Stimulated activated CD8-positive, alpha-beta memory T cell treated with anti-CD3 and anti-CD28 coated beads, Interleukin-4, amount 100 ng/mL, for 4 hours (primary cell): ENCODE data around the gene LIPJ.
A peak's percentile ranks its signal among the peaks of the same experiment; 100 is the strongest.

Experiments
- DNase-seq, 2 donors: peaks; one replicate each; pipeline ENCODE4 v3.0.0-alpha.2; 2020; ENCODE audit warnings: low read depth in 2 of 2, low spot score in 1 of 2

Gene LIPJ

GRCh38 chr10:88586462-88586861 is at the start of gene LIPJ:
TSS of gene LIPJ (plus strand) at chr10:88586762. CDS start at chr10:88590688, 3,926 bp downstream.
- no peak for DNase-seq

DNA sequence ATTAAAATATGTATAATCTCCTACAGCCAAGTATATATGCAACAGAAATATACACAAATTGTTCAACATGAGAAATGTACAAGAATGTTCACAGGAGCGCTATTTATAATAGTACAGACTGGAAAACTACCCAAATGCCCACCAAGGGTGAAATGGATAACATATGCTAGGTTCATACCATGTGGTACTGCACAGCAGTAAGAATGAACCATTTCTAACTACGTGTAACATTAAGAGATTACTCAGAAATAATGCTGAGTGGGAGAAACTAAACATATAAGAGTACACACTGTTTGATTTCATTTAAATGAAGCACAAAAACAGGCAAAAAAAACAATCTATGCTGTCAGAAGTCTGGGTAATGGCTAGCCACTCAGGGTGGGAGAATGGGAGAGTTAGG is 49.2 kb upstream of the LIPJ start:
- no peak for DNase-seq

GRCh38 chr10:88538048-88538447 is 48.5 kb upstream of the LIPJ start:
- no peak for DNase-seq

DNA sequence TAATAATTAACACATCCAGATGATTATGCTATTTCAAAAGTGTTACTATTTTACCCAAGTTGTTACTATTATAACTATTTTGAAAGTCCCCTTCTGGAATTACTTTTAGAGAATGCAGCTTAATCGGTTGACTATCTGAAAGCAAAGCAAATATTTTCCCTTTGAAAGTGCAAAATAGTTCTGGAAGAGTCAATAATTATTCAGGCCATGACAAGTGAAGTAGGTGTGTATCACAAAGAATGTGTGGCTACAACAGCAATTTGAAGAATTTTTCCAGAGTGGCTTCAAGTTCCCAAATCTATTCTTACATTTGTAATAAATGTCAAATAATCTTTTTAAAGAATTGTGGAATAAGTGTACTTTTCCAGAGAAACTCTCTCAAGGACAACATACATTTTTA is 46.2 kb upstream of the LIPJ start:
- DNase-seq, result no peak

DNA sequence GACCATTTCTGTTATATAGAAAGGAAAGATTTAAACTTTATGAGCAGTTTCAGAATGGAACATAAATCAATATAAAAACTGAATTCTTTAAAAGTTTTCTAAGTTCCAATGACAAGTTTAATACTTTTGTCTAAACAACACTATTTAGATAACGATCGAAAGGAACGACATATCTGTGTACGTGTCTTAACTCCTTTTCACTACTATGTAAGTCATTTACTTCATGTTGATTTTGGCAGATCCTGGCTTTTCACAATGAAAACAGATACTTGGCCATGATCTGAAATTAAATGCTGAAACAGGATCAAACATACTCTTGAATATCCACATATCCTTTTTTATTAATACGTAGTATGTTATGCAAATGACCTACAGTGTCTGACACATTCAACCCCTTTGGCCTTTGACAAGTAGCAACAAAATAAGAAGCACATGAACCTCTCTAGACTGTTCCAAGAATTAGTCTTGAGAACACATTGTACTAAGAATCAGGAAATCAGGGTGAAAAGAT is 45.4 kb upstream of the LIPJ start:
- no peak for DNase-seq

GRCh38 chr10:88542522-88542921 is 44.0 kb upstream of the LIPJ start:
- DNase-seq, result no peak

GRCh38 chr10:88544140-88544870 is 42.3 kb upstream of the LIPJ start:
- no peak for DNase-seq

- no peak for DNase-seq
These were observed 41.2 kb upstream of the LIPJ start for GRCh38 chr10:88545359-88545758.

DNA sequence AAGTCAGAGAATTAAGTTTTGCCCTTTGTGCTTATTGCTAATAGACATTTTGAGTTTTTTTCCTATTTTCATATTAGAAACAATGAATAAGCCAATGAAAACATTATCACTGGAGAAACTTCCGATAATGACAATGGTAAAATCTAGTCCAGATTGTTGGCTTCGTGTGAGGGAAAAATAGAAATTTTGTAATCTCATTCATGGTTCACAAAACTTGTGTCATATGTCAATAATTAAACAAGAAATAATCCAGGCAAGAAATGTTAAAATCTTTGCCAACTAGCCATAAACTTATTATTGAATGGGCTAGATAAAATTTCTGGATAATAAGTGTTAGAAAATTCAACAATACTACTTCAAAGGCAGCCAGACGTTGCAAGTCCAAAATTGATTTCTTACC is 40.1 kb upstream of the LIPJ start:
- DNase-seq, result no peak

GRCh38 chr10:88551246-88551645 is 35.3 kb upstream of the LIPJ start:
- DNase-seq, result no peak

GRCh38 chr10:88553116-88553752 is 33.3 kb upstream of the LIPJ start:
- DNase-seq, result no peak

DNA sequence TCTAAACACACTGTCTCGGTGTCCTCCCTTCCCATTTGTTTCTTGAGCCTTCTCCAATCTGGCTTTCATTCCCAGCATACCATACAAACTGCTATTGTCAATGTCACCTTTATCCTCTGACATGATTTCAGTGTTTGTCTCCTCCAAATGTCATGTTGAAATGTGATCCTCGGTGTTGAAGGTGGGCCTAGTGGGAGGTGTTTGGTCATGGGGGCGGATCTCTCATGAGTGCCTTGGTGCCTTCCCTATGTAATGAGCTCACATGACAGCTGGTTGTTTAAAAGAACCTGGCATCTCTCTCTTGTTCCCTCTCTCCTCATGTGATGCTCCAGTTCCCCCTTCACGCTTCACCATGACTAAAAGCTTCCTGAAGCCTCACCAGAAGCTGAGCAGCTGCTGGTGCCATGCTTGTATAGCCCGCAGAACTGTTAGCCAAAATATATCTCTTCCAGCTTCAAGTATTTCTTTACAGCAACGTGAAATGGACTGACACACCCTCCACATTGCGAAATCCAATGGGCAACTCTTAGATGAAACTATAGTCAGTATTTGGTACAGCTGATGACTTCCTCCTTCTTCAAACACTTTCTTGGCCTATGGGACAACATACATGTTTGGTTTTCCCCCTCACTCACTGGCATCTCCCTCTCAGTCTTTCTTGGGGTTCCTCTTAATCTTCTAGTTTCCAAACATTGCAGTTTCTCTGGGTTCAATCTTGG is 31.2 kb upstream of the LIPJ start:
- no peak for DNase-seq

- no peak for DNase-seq
These were observed 29.3 kb upstream of the LIPJ start for GRCh38 chr10:88557256-88557655.

DNA sequence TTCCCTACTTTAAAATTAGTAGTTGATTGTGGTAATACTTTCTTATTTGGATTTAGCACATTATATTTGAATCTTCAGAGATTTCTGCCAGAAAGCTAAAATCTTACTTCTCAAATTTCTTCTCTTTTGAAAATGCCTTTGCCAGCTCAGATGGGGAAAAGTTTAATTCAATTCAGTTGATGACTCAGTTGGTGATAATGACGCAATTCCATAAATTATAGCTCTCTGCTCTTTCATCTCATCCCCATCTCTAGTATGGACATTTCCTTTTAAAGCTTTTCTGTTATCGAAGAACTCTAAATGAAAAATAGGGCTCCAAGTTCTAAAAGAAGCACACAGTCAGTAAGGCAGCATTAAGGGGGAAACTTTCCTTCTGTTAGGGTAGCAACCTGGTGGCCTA is 28.9 kb upstream of the LIPJ start:
- no peak for DNase-seq

DNA sequence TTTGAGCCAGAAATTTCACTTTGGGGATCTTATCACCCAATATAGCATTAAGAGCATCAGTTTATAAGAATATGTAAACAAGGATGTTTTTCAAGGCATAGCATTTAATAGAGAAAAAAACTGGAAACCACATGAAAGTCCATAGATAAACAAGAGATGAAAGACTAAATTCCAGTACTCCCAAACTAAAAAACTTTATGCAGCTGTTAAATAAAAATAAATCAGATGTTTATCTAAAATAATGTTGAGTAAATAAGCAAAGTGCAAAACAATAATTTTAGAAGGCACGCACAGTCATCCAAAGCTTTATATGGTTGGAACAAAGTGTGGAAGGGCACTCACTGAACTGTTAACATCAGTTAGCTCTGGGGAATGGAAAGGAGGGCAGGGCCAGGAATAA is 24.4 kb upstream of the LIPJ start:
- no peak for DNase-seq

DNA sequence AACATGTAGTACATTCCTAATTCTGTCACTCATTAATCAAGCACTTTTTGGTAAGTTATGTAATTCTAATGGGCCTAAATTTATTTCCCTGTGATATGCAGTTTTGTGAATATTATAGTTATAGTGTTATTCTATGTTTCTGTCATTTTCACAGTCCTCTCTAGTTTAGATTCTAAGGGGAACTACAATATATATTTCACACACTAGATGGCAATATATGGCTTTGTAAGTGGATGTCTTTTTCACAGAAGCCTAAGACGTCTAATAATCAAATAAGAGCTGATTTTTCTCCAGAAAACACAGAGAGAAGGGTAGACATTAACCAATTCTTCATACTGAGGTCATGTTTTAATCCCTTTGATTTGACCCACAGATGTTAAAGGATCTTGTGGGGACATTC is 21.5 kb upstream of the LIPJ start:
- no peak for DNase-seq

DNA sequence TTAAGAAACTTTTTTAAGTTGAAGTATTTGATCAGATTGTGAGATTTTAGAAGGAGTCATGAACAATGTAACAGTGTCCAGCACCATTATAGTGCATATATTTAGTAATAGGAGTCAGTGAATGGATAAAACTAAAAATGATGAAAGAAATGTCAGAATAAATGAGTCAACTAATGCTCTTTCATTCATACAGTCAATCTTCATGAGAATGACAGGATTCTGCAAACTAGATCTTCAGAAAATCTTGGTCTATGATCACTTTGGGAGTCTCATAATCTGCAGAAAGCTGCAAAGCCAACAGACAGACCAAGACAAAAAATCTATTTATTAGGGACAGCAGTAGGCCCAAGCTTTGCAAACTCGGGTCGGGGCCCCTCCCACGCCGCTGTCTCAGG is 4.2 kb upstream of the LIPJ start:
- DNase-seq, result no peak

GRCh38 chr10:88582806-88583583 is 3.6 kb upstream of the LIPJ start, which contains the start of gene RNLS:
TSS of gene RNLS (minus strand) at chr10:88583318.
- DNase-seq, result peak; percentile 25 to 48

DNA sequence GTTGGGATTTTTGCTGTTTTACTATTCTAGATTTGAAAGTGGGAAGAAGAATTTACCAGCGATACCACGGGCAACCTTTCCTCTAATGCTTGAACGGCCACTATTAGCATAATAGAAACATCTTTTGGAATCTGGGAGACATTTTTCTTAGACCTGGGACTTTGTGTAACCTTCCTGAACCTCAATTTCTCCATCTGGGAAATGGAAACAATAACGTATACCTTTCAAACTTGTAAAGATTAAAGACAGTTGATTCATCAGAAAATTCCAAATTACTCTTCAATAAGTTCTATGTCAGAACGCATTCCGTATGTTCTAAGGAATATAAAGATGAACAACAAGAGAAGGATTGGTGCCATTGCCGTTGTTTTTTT is 3.0 kb upstream of the LIPJ start:
- no peak for DNase-seq

- DNase-seq, result no peak
These were observed 5.8 kb downstream of the LIPJ start for GRCh38 chr10:88592381-88592780.

- DNase-seq, result no peak
These were observed 6.3 kb downstream of the LIPJ start for GRCh38 chr10:88592906-88593305.
